GM12873 (cell line): ENCODE results near the gene BZW2.

Experiments used
- CTCF ChIP-seq: IDR thresholded peaks from 2 replicates; pipeline ENCODE4 v1.5.1; 2012; ENCODE audit warnings: low read depth, mild to moderate bottlenecking, moderate library complexity, low read length, control low read depth; ENCODE audit not compliant: insufficient read depth; ENCODE audit errors: missing control alignments

Gene BZW2

GRCh38 chr7:16721541-16721940 lies 75.6 kb downstream of the BZW2 start:
- no peak for TF ChIP-seq CTCF

GRCh38 chr7:16724344-16724743 lies 78.4 kb downstream of the BZW2 start:
- no peak for TF ChIP-seq CTCF

GRCh38 chr7:16726189-16726588 lies 80.2 kb downstream of the BZW2 start:
- TF ChIP-seq CTCF = no peak

DNA sequence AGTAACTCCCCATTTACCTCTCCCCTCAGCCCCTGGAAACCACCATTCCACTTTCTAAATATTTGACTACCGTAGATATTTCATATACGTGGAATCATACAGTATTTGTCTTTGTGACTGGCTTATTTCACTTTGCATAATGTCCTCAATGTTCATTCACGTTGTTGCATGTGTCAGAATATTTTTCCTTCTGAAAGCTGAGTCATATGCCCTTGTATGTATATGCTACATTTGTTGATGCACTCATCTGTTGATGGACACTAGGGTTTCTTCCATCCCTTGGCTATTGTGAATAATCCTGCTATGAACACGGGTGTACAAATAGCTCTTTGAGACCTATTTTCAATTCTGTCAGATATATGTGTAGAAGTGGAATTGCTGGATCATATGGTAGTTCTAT lies 81.8 kb downstream of the BZW2 start:
- TF ChIP-seq CTCF = no peak

- no peak for TF ChIP-seq CTCF
Measured at GRCh38 chr7:16728811-16729210, 82.8 kb downstream of the BZW2 start.

GRCh38 chr7:16729541-16729940 lies 83.6 kb downstream of the BZW2 start:
- TF ChIP-seq CTCF = no peak

DNA sequence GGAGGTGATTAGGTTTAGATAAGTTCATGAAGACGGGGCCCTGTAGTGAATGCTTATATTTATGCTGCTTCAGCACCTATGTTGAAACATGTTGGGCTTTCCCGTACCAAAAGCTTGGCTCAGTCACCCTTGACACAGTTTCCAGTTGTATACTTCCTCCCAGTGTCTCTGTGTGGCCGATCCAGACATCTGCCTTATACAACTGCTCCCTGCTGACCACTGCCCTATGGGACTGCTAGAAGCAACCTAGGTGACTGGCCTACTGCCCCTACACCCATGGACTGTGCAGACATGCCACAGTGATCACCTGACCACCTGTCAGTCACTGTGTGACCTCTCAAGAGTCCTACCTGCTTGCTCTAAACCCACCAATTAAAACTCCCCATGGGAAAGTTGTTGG lies 85.0 kb downstream of the BZW2 start:
- TF ChIP-seq CTCF = no peak
